Measurements from ENCODE around the gene KIFC3. TPM values are rescaled to one million over a fixed set of nuclear protein-coding genes. Genes with fewer than 3 reads are reported as not detected.

KIFC3 gene
- total and polyA plus RNA-seq, 2 of the 13 experiments (the other 11 are each of a cell fraction or from before 2014, with no cell fraction given) = 42.1 to 45.3 TPM

GRCh38 chr16:57822856-57823255 lies 20.6 kb upstream of the KIFC3 start:
- DNase-seq (ENCODE audit: low spot score) = no peak
- TF ChIP-seq CENPT (CRISPR knock-in tag; IDR thresholded peaks at IDR 0.05; ENCODE audit: low read depth) = no peak
- no peak for TF ChIP-seq GZF1 (CRISPR knock-in tag; IDR thresholded peaks at IDR 0.05)
- TF ChIP-seq CCDC6 (CRISPR knock-in tag; IDR thresholded peaks at IDR 0.05) = no peak
- TF ChIP-seq RARG (CRISPR knock-in tag; IDR thresholded peaks at IDR 0.05; ENCODE audit: low read depth) = no peak
- no peak for TF ChIP-seq PTBP1 (IDR thresholded peaks at IDR 0.05; ENCODE audit: low read depth, low read length, poor library complexity, severe bottlenecking)
- TF ChIP-seq ZSCAN22 (CRISPR knock-in tag; IDR thresholded peaks at IDR 0.05) = no peak
- no peak for TF ChIP-seq ZNF510 (CRISPR knock-in tag; IDR thresholded peaks at IDR 0.05; ENCODE audit: low read depth)
- no peak for TF ChIP-seq ZNF34 (CRISPR knock-in tag; IDR thresholded peaks at IDR 0.05; ENCODE audit: borderline replicate concordance)
- TF ChIP-seq GPN1 (CRISPR knock-in tag; IDR thresholded peaks at IDR 0.05; ENCODE audit: borderline replicate concordance) = no peak
- TF ChIP-seq MAFF (IDR thresholded peaks at IDR 0.05; ENCODE audit: low read depth, low read length) = no peak
- TF ChIP-seq ZNF549 (CRISPR knock-in tag; IDR thresholded peaks at IDR 0.05) = no peak
- no peak for TF ChIP-seq ZNF3 (CRISPR knock-in tag; IDR thresholded peaks at IDR 0.05)
- TF ChIP-seq ZNF83 (CRISPR knock-in tag; IDR thresholded peaks at IDR 0.05; ENCODE audit: borderline replicate concordance) = no peak
- TF ChIP-seq ZNF597 (CRISPR knock-in tag; IDR thresholded peaks at IDR 0.05) = no peak
- TF ChIP-seq MTF1 (CRISPR knock-in tag; IDR thresholded peaks at IDR 0.05) = no peak
- TF ChIP-seq ZNF589 (CRISPR knock-in tag; conservative IDR thresholded peaks at IDR 0.05) = no peak
- no peak for TF ChIP-seq RCOR2 (CRISPR knock-in tag; IDR thresholded peaks at IDR 0.05)
- no peak for TF ChIP-seq ZNF768 (CRISPR knock-in tag; IDR thresholded peaks at IDR 0.05)
- ChIA-PET POLR2A (interaction anchor here (2.1 kb wide), 1 partner anchor 12 kb away, joined by 17 read pairs; no protein-coding TSS in a partner anchor), CTCF (ENCODE audit: low intra/inter-chr PET ratio, low total read pairs) (no interaction called here)
- H3K79me2 ChIP-seq (ENCODE audit: insufficient read depth, low read length) = no peaks in the 10 kb centered on the region
- H4K20me1 ChIP-seq (ENCODE audit: insufficient read depth, low read length) = no peaks in the 10 kb centered on the region
- H2AFZ ChIP-seq (ENCODE audit: low read length) = no peak overlapping the region
- no peak for ATAC-seq
- H3K27ac ChIP-seq (ENCODE audit: extremely low read length, insufficient read depth, low read length) = no peak overlapping the region
- intact Hi-C loops (cut with micrococcal nuclease; ENCODE audit: unreplicated experiment) (no loop called here), in situ Hi-C loops (cut with HindIII; ENCODE audit: extremely low pct_ligation_motif_present, low pct_unique_long_range_greater_than_20kb) (no loop called here)
- peaks cover 65% of the 10 kb centered on the region for H3K4me1 ChIP-seq (ENCODE audit: insufficient read depth, low read length)
- H3K4me3 ChIP-seq (replicated peaks in 1 of 3; ENCODE audit: insufficient read depth in 1 of 3, low read depth in 2 of 3, low read length in 3 of 3) = no peak overlapping the region
- no peak for FAIRE-seq
- H3K4me2 ChIP-seq (ENCODE audit: low read depth, low read length) = no peak overlapping the region
- H3K36me3 ChIP-seq (replicated peaks in 1 of 2; ENCODE audit: control insufficient read depth in 1 of 2, insufficient read depth in 2 of 2, low read length in 2 of 2) = no peaks in the 10 kb centered on the region
- H3K9ac ChIP-seq (ENCODE audit: insufficient read depth, low read depth, low read length) = no peak overlapping the region
- no peaks in the 10 kb centered on the region for H3K9me3 ChIP-seq (ENCODE audit: low read length)
- WGBS (ENCODE audit: low lambda C conversion rate) = 81% methylated on average over 2 of the region's 2 CpGs
- no peaks in the 10 kb centered on the region for H3K27me3 ChIP-seq (ENCODE audit: control insufficient read depth in 1 of 2, insufficient read depth in 2 of 2, low read length in 2 of 2)
- no TSS peak for BruUV-seq (replicated peaks)

Measured in HepG2 (cell line).